HepG2 (cell line): ENCODE measurements around the gene AFAP1L2.

Source experiments
- CC2D1A ChIP-seq: sonication (generic); formaldehyde crosslinking; IDR thresholded peaks from 2 replicates; pipeline ENCODE4 v1.8.1; 2023; ENCODE audit warnings: mild to moderate bottlenecking, missing genetic modification reagents
- GTF2F1 ChIP-seq: fragments of 150-350 bp; IDR thresholded peaks from 2 replicates; pipeline ENCODE4 v1.6.1; 2014; ENCODE audit warnings: low read length
- MATR3 ChIP-seq: sonication (generic); formaldehyde crosslinking; IDR thresholded peaks from 2 replicates; pipeline ENCODE4 v1.4.0; 2020; ENCODE audit warnings: missing genetic modification reagents
- MZF1 ChIP-seq: sonication (generic); formaldehyde crosslinking; IDR thresholded peaks from 2 replicates; pipeline ENCODE4 v1.8.1; 2023; ENCODE audit warnings: mild to moderate bottlenecking, missing genetic modification reagents, borderline replicate concordance
- NR2C2 ChIP-seq: sonication (generic); formaldehyde crosslinking; IDR thresholded peaks from 2 replicates; pipeline ENCODE4 v1.4.0; 2020; ENCODE audit warnings: missing genetic modification reagents, mild to moderate bottlenecking, moderate library complexity, borderline replicate concordance
- RAD21 ChIP-seq: fragments of 450-650 bp; formaldehyde crosslinking; IDR thresholded peaks from 2 replicates; pipeline ENCODE4 v1.5.0; 2020; ENCODE audit warnings: mild to moderate bottlenecking
- SMAD3 ChIP-seq: sonication (generic); formaldehyde crosslinking; IDR thresholded peaks from 2 replicates; pipeline ENCODE4 v1.4.0; 2020; ENCODE audit warnings: missing genetic modification reagents
- SMAD9 ChIP-seq: sonication (generic); formaldehyde crosslinking; IDR thresholded peaks from 2 replicates; pipeline ENCODE4 v1.5.1; 2020; ENCODE audit warnings: mild to moderate bottlenecking, missing genetic modification reagents
- TF ChIP-seq, protein P1 (sequence below): sonication (generic); formaldehyde crosslinking; IDR thresholded peaks from 2 replicates; pipeline ENCODE4 v1.5.0; 2020; ENCODE audit warnings: mild to moderate bottlenecking, missing genetic modification reagents, moderate library complexity
- TF ChIP-seq, protein P2 (sequence below): IDR thresholded peaks from 2 replicates; pipeline ENCODE4 v1.6.1; 2016
- TF ChIP-seq, protein P3 (sequence below): IDR thresholded peaks from 2 replicates; pipeline ENCODE4 v1.6.1; 2016; ENCODE audit warnings: mild to moderate bottlenecking, missing biosample characterization, missing genetic modification reagents

DNA sequence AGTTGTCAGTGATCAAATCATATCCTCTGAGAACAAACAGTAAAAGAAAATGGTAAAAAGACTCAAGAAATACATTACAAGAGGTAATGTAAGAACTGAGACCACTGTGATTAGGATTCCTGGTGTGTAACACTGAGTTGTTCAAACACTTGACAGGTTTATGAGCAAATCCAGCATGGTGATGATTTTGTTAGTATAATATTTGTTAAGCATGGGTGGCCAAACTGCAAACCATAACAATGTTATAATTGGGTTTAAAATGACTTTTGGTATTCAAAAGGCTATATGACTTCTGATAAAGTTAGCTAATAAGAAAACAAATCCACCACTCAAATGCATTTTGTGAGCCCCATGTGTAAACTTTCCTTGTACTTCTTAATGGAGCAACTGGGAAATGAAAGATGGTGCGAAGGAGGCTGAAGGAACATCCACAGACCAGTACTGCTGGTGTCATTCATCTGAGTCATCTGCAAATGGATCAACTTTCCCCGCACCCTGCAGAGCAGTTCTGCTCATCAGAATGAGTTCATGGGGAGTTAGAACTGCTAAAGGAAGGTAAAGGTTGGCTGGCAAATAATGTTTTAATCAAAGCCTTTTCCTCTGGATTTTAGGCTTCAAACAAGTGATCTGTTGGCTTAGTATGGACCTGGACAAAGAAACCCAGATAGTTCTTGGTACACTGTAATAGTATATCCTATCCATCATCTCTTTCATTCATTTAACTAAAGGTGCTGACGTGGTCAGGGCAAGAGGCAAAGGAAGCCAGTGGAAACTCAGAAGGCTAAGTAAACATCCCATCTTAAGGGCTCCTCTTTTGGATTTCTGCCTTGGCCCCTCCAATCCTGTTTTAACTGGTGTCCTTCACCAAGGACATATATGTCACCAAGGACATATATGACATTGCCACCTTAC lies 45.0 kb downstream of the AFAP1L2 start:
- no peak for TF ChIP-seq RAD21 (CRISPR knock-in tag)
- TF ChIP-seq SMAD3 (CRISPR knock-in tag), result no peak
- TF ChIP-seq, protein P1, sequence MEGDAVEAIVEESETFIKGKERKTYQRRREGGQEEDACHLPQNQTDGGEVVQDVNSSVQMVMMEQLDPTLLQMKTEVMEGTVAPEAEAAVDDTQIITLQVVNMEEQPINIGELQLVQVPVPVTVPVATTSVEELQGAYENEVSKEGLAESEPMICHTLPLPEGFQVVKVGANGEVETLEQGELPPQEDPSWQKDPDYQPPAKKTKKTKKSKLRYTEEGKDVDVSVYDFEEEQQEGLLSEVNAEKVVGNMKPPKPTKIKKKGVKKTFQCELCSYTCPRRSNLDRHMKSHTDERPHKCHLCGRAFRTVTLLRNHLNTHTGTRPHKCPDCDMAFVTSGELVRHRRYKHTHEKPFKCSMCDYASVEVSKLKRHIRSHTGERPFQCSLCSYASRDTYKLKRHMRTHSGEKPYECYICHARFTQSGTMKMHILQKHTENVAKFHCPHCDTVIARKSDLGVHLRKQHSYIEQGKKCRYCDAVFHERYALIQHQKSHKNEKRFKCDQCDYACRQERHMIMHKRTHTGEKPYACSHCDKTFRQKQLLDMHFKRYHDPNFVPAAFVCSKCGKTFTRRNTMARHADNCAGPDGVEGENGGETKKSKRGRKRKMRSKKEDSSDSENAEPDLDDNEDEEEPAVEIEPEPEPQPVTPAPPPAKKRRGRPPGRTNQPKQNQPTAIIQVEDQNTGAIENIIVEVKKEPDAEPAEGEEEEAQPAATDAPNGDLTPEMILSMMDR, result no peak
- TF ChIP-seq SMAD9 (CRISPR knock-in tag), result no peak
- TF ChIP-seq GTF2F1, result no peak
- TF ChIP-seq, protein P2, sequence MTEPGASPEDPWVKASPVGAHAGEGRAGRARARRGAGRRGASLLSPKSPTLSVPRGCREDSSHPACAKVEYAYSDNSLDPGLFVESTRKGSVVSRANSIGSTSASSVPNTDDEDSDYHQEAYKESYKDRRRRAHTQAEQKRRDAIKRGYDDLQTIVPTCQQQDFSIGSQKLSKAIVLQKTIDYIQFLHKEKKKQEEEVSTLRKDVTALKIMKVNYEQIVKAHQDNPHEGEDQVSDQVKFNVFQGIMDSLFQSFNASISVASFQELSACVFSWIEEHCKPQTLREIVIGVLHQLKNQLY (CRISPR knock-in tag), result no peak
- TF ChIP-seq NR2C2 (CRISPR knock-in tag), result no peak
- no peak for TF ChIP-seq MATR3
- no peak for TF ChIP-seq MZF1 (CRISPR knock-in tag)
- TF ChIP-seq CC2D1A (CRISPR knock-in tag), result no peak
- TF ChIP-seq, protein P3, sequence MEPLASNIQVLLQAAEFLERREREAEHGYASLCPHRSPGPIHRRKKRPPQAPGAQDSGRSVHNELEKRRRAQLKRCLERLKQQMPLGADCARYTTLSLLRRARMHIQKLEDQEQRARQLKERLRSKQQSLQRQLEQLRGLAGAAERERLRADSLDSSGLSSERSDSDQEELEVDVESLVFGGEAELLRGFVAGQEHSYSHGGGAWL (CRISPR knock-in tag), result no peak
